ENCODE data around the gene TMEM107.

Gene TMEM107

GRCh38 chr17:8137645-8138373 lies 38.4 kb downstream of the TMEM107 start:
- no peak for TF ChIP-seq CTCF (IDR thresholded peaks at IDR 0.05; ENCODE audit: control insufficient read depth, extremely low read depth, insufficient read depth)
- DNase-seq (ENCODE audit: low read depth): no peak
- H3K4me3 ChIP-seq (ENCODE audit: low read depth, low read length): peak overlapping the region; percentile 58

GRCh38 chr17:8133941-8134340 lies 42.2 kb downstream of the TMEM107 start:
- no peak overlapping the region for H3K4me3 ChIP-seq (ENCODE audit: low read depth, low read length)
- no peak for DNase-seq (ENCODE audit: low read depth)
- no peak for TF ChIP-seq CTCF (IDR thresholded peaks at IDR 0.05; ENCODE audit: control insufficient read depth, extremely low read depth, insufficient read depth)

GRCh38 chr17:8133399-8133798 lies 42.8 kb downstream of the TMEM107 start:
- DNase-seq (ENCODE audit: low read depth): no peak
- TF ChIP-seq CTCF (IDR thresholded peaks at IDR 0.05; ENCODE audit: control insufficient read depth, extremely low read depth, insufficient read depth): no peak
- H3K4me3 ChIP-seq (ENCODE audit: low read depth, low read length): no peak overlapping the region

GRCh38 chr17:8131844-8132441 lies 44.2 kb downstream of the TMEM107 start:
- H3K4me3 ChIP-seq (ENCODE audit: low read depth, low read length): no peak overlapping the region
- TF ChIP-seq CTCF (IDR thresholded peaks at IDR 0.05; ENCODE audit: control insufficient read depth, extremely low read depth, insufficient read depth): no peak
- DNase-seq (ENCODE audit: low read depth): no peak

- no peak overlapping the region for H3K4me3 ChIP-seq (ENCODE audit: low read depth, low read length)
- no peak for DNase-seq (ENCODE audit: low read depth)
- TF ChIP-seq CTCF (IDR thresholded peaks at IDR 0.05; ENCODE audit: control insufficient read depth, extremely low read depth, insufficient read depth): no peak
These were observed 47.9 kb downstream of the TMEM107 start for GRCh38 chr17:8128125-8128784.

GRCh38 chr17:8126491-8127066 lies 49.6 kb downstream of the TMEM107 start:
- H3K4me3 ChIP-seq (ENCODE audit: low read depth, low read length): peak overlapping the region; percentile 82
- peak; percentile 23 for DNase-seq (ENCODE audit: low read depth)

More at GRCh38 chr17:8126491-8127066, 49.6 kb downstream of the TMEM107 start:
- no peak for TF ChIP-seq CTCF (IDR thresholded peaks at IDR 0.05; ENCODE audit: control insufficient read depth, extremely low read depth, insufficient read depth)
